Body of pancreas (tissue), 4 donors: ENCODE results near the gene UTP15.

Experiments used
- POLR2A ChIP-seq, 3 donors: fragments of 450-650 bp; IDR thresholded peaks; one replicate each; pipeline ENCODE4 v1.6.1; 2016; ENCODE audit warnings: antibody characterized with exemption in 3 of 3, mild to moderate bottlenecking in 2 of 3
- TF ChIP-seq, protein P1 (sequence below), 7 experiments: fragments of 450-650 bp in 4 of 7; fragments of 200-600 bp in 3 of 7; sonication (generic) in 3 of 7; IDR thresholded peaks; one replicate each; pipeline ENCODE4 v1.5.1; 2016 to 2019; ENCODE audit warnings: antibody characterized with exemption in 7 of 7

DNA sequence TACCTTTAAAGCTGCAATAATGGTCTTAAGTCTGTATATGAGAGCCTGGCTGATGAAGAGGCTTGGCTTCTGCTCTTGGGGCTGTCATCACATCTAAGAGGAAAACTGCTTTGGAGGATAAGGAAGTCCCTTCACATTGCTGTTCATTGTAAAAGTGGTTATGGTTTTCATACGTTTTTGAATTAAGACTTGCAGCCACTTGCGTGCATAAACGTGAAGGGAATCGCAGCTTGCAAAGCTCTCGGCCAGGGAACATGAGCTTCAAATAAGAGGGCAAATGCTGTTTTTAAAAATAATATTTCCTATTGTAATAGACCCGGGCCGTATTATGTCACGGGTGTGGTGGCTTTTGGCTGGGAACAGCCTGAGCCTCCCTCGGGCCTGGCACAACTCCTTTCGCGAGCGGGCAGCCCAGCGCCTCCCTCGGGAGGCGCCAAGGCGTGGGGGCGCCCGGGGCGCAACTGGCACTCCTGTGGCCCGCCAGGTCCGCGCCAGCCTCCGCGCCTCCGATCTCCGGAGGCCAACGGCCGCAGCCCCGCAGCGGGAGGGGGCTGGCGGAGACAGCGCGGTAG, 59.9 kb downstream of the UTP15 start:
- TF ChIP-seq POLR2A (IDR thresholded peaks at IDR 0.05) = peak in 2 of 3 donors; percentile 17 to 28
- TF ChIP-seq, protein P1, sequence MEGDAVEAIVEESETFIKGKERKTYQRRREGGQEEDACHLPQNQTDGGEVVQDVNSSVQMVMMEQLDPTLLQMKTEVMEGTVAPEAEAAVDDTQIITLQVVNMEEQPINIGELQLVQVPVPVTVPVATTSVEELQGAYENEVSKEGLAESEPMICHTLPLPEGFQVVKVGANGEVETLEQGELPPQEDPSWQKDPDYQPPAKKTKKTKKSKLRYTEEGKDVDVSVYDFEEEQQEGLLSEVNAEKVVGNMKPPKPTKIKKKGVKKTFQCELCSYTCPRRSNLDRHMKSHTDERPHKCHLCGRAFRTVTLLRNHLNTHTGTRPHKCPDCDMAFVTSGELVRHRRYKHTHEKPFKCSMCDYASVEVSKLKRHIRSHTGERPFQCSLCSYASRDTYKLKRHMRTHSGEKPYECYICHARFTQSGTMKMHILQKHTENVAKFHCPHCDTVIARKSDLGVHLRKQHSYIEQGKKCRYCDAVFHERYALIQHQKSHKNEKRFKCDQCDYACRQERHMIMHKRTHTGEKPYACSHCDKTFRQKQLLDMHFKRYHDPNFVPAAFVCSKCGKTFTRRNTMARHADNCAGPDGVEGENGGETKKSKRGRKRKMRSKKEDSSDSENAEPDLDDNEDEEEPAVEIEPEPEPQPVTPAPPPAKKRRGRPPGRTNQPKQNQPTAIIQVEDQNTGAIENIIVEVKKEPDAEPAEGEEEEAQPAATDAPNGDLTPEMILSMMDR (IDR thresholded peaks at IDR 0.05) = no peak
